AG09319 (cell line): ENCODE data around the gene WIF1.

Experiments used
- DNase-seq: peaks from one replicate; pipeline ENCODE4 v3.0.0-alpha.2; 2010; ENCODE audit warnings: low read depth; ENCODE audit errors: extremely low read depth
- TF ChIP-seq, protein P1 (sequence below): IDR thresholded peaks from 2 replicates; pipeline ENCODE4 v1.5.1; 2011; ENCODE audit warnings: low read depth, mild to moderate bottlenecking, inconsistent platforms, low read length, moderate library complexity

Gene WIF1

GRCh38 chr12:65015850-65016249 lies 105.3 kb downstream of the WIF1 start:
- DNase-seq: no peak
- TF ChIP-seq, protein P1, sequence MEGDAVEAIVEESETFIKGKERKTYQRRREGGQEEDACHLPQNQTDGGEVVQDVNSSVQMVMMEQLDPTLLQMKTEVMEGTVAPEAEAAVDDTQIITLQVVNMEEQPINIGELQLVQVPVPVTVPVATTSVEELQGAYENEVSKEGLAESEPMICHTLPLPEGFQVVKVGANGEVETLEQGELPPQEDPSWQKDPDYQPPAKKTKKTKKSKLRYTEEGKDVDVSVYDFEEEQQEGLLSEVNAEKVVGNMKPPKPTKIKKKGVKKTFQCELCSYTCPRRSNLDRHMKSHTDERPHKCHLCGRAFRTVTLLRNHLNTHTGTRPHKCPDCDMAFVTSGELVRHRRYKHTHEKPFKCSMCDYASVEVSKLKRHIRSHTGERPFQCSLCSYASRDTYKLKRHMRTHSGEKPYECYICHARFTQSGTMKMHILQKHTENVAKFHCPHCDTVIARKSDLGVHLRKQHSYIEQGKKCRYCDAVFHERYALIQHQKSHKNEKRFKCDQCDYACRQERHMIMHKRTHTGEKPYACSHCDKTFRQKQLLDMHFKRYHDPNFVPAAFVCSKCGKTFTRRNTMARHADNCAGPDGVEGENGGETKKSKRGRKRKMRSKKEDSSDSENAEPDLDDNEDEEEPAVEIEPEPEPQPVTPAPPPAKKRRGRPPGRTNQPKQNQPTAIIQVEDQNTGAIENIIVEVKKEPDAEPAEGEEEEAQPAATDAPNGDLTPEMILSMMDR: no peak

GRCh38 chr12:65014504-65015271 lies 106.4 kb downstream of the WIF1 start:
- no peak for DNase-seq
- TF ChIP-seq, protein P1: no peak

DNA sequence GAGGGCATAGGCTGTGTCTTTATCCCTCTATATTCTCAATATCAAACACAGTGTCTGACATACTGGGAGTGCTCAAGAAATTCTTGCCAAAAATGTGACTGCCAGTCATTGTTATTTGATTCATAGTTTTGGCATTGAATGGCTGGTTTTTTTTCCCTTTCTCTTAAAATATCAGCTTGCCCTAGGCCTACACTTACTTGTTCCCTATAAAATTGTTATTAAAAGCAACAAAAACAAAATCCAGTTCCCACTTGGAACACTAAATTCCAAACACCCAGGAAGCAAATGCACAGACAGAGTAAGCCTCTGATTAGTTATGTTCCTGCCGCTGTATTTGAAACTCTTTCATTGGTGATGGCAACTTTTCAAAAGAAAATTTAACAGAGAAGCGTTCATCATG lies 110.7 kb downstream of the WIF1 start:
- DNase-seq: no peak

GRCh38 chr12:65005716-65006115 lies 115.4 kb downstream of the WIF1 start:
- TF ChIP-seq, protein P1: no peak
- DNase-seq: no peak

More for the DNA sequence above, 110.7 kb downstream of the WIF1 start:
- TF ChIP-seq, protein P1: no peak

DNA sequence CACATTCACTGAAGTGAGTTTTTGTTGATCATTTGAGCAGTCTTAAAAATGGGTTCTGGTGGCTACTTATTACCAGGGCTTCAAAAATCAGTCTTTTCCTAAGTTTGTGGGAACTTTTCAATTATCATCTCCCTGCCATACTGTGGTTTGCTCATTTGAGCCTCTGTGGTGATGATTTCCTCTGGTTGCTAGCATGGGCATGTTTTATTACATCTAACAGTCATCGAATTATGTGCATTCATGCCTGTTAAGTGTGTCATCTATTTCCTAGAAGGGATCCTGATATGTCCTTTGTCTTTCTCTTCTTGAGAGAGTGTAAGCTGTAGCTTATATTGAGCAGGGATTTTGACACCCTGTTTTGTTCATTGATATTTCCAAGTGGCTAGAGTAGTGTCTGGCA lies 116.8 kb downstream of the WIF1 start:
- TF ChIP-seq, protein P1: no peak
- no peak for DNase-seq
